Measurements from ENCODE around the gene PRND. TPM values are rescaled to one million over a fixed set of nuclear protein-coding genes. Genes with fewer than 3 reads are reported as not detected.

The PRND gene, protein sequence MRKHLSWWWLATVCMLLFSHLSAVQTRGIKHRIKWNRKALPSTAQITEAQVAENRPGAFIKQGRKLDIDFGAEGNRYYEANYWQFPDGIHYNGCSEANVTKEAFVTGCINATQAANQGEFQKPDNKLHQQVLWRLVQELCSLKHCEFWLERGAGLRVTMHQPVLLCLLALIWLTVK
- polyA plus RNA-seq = 1 to 10 TPM in 1 of 4 donors, not detected in 3; 3.7 TPM
- long read RNA-seq, donor 1, partial matches to known transcripts = 0 of 1 reads
- long read RNA-seq, donor 1, other reads (novel, unspliced or antisense) = 0 of 1 reads
- long read RNA-seq, donor 2, partial matches to known transcripts = 6 of 6 reads
- long read RNA-seq, donor 2, other reads (novel, unspliced or antisense) = 0 of 6 reads
- long read RNA-seq, donor 3 = 0 reads
- long read RNA-seq, donor 4, partial matches to known transcripts = 0 of 1 reads
- long read RNA-seq, donor 4, other reads (novel, unspliced or antisense) = 0 of 1 reads
- long read RNA-seq, donor 5 = 0 reads
- long read RNA-seq, donor 6, transcript PRND-201 (2 exons, 3,980 nt) = major isoform, 5 of 5 reads
- long read RNA-seq, donor 6, partial matches to known transcripts = 0 of 5 reads
- long read RNA-seq, donor 6, other reads (novel, unspliced or antisense) = 0 of 5 reads
- long read RNA-seq, donor 7, transcript PRND-201 (2 exons, 3,980 nt) = major isoform, 11 of 99 reads
- long read RNA-seq, donor 7, partial matches to known transcripts = 88 of 99 reads
- long read RNA-seq, donor 7, other reads (novel, unspliced or antisense) = 0 of 99 reads
- long read RNA-seq, donor 8 = 0 reads
- long read RNA-seq, donor 9 = 0 reads
- long read RNA-seq, donor 10, transcript PRND-201 (2 exons, 3,980 nt) = major isoform, 11 of 11 reads
- long read RNA-seq, donor 10, partial matches to known transcripts = 0 of 11 reads
- long read RNA-seq, donor 10, other reads (novel, unspliced or antisense) = 0 of 11 reads

DNA sequence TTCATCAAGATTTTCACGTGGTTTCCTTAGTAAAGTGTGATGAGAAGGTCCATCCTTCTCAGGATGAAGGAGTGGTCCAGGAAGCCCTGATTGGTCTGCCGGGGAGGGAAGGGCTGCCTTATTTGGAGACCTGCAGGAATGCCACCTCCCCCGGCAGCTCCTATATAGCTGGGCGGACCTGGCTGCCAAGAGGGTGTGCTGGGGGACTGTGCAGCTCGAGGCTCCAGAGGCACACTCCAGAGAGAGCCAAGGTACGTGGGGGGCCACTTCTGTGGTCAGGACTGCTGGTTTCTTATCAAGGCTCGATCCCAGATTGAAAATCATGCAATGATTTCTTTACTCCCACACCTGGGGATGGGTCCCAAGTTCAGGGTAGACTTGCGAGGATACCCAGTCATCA is at the start of gene PRND:
Gene PRND (plus strand): TSS at position 191 of the 400 bp plus-strand sequence. CDS start 2,643 bp downstream, outside the sequence.
- H3K4me3 ChIP-seq (ENCODE audit: low read depth in 1 of 3, low read length in 3 of 3) = no peak within 1 kb of the TSS
- 74 to 79% (median 77%) methylated on average over 8 of the region's 8 CpGs for WGBS, 3 donors

DNA sequence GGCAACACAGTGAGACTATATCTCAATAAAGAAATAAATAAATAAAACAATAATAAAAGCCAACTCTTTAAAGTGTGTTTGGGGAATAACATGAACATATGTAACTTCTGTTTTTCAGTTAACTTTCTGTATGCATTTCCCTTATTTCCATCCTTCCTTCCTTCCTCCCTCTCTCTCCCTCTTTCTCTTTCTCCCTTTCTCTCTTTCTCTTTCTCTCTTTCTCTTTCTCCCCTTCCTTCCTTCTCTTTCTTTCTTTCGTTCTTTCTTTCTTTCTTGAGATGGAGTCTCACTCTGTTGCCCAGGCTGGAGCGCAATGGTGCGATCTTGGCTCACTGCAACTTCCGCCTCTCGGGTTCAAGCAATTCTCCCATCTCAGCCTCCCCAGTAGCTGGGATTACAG is 48.8 kb upstream of the PRND start:
- Histone ChIP-seq H3K27ac (ENCODE audit: low read depth in 1 of 3, low read length in 2 of 3) (no peak overlapping the region), H3K36me3 (ENCODE audit: control insufficient read depth in 3 of 3, insufficient read depth in 2 of 3, low read depth in 1 of 3, low read length in 3 of 3) (no peaks in the 10 kb centered on the region), H3K27me3 (ENCODE audit: control insufficient read depth in 3 of 3, insufficient read depth in 3 of 3, low read length in 3 of 3) (peaks cover 0 to 5% (median 0%) of the 10 kb centered on the region in 3 donors), H3K4me1 (ENCODE audit: control insufficient read depth in 3 of 3, insufficient read depth in 2 of 3, low read depth in 1 of 3, low read length in 2 of 3) (no peaks in the 10 kb centered on the region), H3K9me3 (ENCODE audit: control insufficient read depth in 2 of 2, insufficient read depth in 1 of 2, low read depth in 1 of 2, low read length in 1 of 2) (no peaks in the 10 kb centered on the region), H3K4me3 (ENCODE audit: low read depth in 1 of 3, low read length in 3 of 3) (no peak overlapping the region)
- no peak for FAIRE-seq
- DNase-seq = no peak
- WGBS, 3 donors = 94 to 97% (median 95%) methylated on average over 5 of the region's 5 CpGs

More for the DNA sequence above, at the start of gene PRND:
- H3K9me3 ChIP-seq (ENCODE audit: control insufficient read depth in 2 of 2, insufficient read depth in 1 of 2, low read depth in 1 of 2, low read length in 1 of 2) = no peaks in the 10 kb centered on the region
- no peaks in the 10 kb centered on the region for H3K36me3 ChIP-seq (ENCODE audit: control insufficient read depth in 3 of 3, insufficient read depth in 2 of 3, low read depth in 1 of 3, low read length in 3 of 3)
- peaks cover 0 to 4% (median 0%) of the 10 kb centered on the region in 3 donors for H3K27me3 ChIP-seq (ENCODE audit: control insufficient read depth in 3 of 3, insufficient read depth in 3 of 3, low read length in 3 of 3)
- no peak for FAIRE-seq
- peak within 1 kb of the TSS in 1 of 3 donors; percentile 52 for H3K27ac ChIP-seq (ENCODE audit: low read depth in 1 of 3, low read length in 2 of 3)
- no peak for DNase-seq
- peaks cover 0 to 4% (median 0%) of the 10 kb centered on the region in 3 donors for H3K4me1 ChIP-seq (ENCODE audit: control insufficient read depth in 3 of 3, insufficient read depth in 2 of 3, low read depth in 1 of 3, low read length in 2 of 3)

DNA sequence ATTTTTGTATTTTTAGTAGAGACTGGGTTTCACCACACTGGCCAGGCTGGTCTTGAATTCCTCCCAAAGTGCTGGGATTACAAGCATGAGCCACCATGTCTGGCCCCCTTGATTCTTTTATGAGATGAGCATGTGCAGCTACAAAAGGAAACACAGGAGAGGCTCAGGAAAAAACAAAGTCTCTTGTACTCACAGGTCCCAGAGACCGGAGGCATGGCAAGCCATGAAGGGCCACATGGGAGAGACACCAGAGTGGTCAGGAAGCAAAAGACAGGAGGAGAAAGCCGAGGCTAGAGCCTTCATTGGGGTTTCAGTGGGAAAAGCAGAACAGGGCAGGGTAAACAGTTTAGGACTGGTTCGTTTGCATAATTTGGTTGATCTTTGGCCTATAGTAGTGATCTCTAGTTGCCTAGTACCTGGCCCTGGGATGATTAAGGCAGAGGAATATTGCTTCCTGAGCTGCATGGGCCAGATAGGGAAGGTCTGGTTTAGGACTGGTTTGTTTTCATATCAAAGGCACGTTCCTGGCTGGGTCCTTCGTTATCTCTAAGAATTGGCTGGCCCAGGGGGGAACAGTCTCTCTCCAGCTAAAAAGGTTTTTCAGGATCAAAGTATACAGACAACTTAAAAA is 48.2 kb upstream of the PRND start:
- Histone ChIP-seq H3K36me3 (ENCODE audit: control insufficient read depth in 3 of 3, insufficient read depth in 2 of 3, low read depth in 1 of 3, low read length in 3 of 3) (no peaks in the 10 kb centered on the region), H3K4me3 (ENCODE audit: low read depth in 1 of 3, low read length in 3 of 3) (no peak overlapping the region), H3K4me1 (ENCODE audit: control insufficient read depth in 3 of 3, insufficient read depth in 2 of 3, low read depth in 1 of 3, low read length in 2 of 3) (no peaks in the 10 kb centered on the region), H3K27me3 (ENCODE audit: control insufficient read depth in 3 of 3, insufficient read depth in 3 of 3, low read length in 3 of 3) (peaks cover 0 to 5% (median 0%) of the 10 kb centered on the region in 3 donors), H3K27ac (ENCODE audit: low read depth in 1 of 3, low read length in 2 of 3) (no peak overlapping the region), H3K9me3 (ENCODE audit: control insufficient read depth in 2 of 2, insufficient read depth in 1 of 2, low read depth in 1 of 2, low read length in 1 of 2) (no peaks in the 10 kb centered on the region)
- FAIRE-seq (no peak), DNase-seq (peak in 1 of 2 donors; percentile 29)
- WGBS, 3 donors = 16 to 51% (median 32%) methylated on average over 5 of the region's 5 CpGs

DNA sequence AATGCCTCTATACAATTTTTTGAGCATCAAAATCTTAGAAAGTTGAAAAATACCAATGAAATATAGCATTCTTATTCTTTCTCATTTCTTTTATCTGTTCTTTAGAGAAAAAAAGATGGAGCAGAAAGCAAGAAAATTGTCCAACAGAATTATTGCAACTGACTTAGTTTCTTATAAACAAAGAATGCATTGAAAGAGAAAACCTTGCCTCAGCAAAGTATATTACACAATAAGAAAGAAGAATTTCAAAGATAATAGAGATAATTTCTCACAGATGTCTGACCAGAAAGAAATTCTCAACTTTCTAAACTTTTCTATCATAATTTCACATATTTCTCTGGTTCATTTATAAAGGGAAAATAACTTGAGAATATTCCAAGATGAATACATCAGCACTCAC is 47.0 kb upstream of the PRND start:
- DNase-seq = no peak
- no peaks in the 10 kb centered on the region for H3K9me3 ChIP-seq (ENCODE audit: control insufficient read depth in 2 of 2, insufficient read depth in 1 of 2, low read depth in 1 of 2, low read length in 1 of 2)
- H3K36me3 ChIP-seq (ENCODE audit: control insufficient read depth in 3 of 3, insufficient read depth in 2 of 3, low read depth in 1 of 3, low read length in 3 of 3) = no peaks in the 10 kb centered on the region
- H3K4me1 ChIP-seq (ENCODE audit: control insufficient read depth in 3 of 3, insufficient read depth in 2 of 3, low read depth in 1 of 3, low read length in 2 of 3) = no peaks in the 10 kb centered on the region
- FAIRE-seq = no peak
- no peak overlapping the region for H3K4me3 ChIP-seq (ENCODE audit: low read depth in 1 of 3, low read length in 3 of 3)
- peaks cover 0 to 5% (median 0%) of the 10 kb centered on the region in 3 donors for H3K27me3 ChIP-seq (ENCODE audit: control insufficient read depth in 3 of 3, insufficient read depth in 3 of 3, low read length in 3 of 3)
- H3K27ac ChIP-seq (ENCODE audit: low read depth in 1 of 3, low read length in 2 of 3) = no peak overlapping the region

DNA sequence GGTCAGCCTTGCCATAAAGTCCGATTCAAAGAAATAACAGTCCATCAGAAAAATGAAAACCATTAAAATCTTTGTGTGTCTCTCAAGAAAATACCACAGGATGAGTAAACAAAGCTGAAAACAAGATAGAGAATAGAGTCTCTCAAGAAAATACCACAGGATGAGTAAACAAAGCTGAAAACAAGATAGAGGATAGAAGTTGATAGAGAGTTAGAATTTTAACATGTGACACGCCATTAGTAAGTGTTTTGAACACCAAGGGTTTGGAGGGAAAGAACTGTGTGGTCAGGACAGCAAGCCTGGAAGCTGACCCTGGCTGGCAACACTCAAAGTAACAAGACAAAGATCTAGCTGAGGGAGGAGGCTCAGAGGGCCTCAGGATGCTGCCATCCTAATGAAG is 43.9 kb upstream of the PRND start:
- H3K27ac ChIP-seq (ENCODE audit: low read depth in 1 of 3, low read length in 2 of 3) = no peak overlapping the region
- 81 to 87% (median 83%) methylated on average over 2 of the region's 2 CpGs for WGBS, 3 donors
- DNase-seq (no peak), FAIRE-seq (no peak)
- H3K4me3 ChIP-seq (ENCODE audit: low read depth in 1 of 3, low read length in 3 of 3) = no peak overlapping the region
- H3K9me3 ChIP-seq (ENCODE audit: control insufficient read depth in 2 of 2, insufficient read depth in 1 of 2, low read depth in 1 of 2, low read length in 1 of 2) = no peaks in the 10 kb centered on the region
- H3K4me1 ChIP-seq (ENCODE audit: control insufficient read depth in 3 of 3, insufficient read depth in 2 of 3, low read depth in 1 of 3, low read length in 2 of 3) = no peaks in the 10 kb centered on the region
- H3K27me3 ChIP-seq (ENCODE audit: control insufficient read depth in 3 of 3, insufficient read depth in 3 of 3, low read length in 3 of 3) = peaks cover 0 to 5% (median 4%) of the 10 kb centered on the region in 3 donors
- H3K36me3 ChIP-seq (ENCODE audit: control insufficient read depth in 3 of 3, insufficient read depth in 2 of 3, low read depth in 1 of 3, low read length in 3 of 3) = no peaks in the 10 kb centered on the region

DNA sequence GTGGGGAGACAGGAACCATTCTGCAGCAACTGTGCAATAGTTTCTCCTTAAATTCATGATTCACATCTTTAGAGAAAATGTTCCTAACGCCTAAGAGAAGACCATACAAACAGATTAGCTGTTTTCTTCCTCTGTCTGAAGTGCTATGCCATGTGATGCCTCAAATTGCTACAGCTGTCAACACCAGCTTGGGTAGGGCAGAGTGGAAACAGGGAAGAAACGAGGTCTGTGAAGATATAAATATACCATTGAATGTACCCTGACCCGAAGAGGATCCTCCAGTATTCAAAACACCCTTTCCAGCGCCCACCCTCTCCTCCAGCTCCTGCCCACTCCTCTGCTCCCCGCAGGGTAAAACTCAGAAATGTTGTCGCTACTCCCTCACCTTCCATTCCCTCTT is 40.3 kb upstream of the PRND start:
- Histone ChIP-seq H3K27ac (ENCODE audit: low read depth in 1 of 3, low read length in 2 of 3) (no peak overlapping the region), H3K27me3 (ENCODE audit: control insufficient read depth in 3 of 3, insufficient read depth in 3 of 3, low read length in 3 of 3) (peaks cover 0 to 4% (median 0%) of the 10 kb centered on the region in 3 donors), H3K4me3 (ENCODE audit: low read depth in 1 of 3, low read length in 3 of 3) (no peak overlapping the region), H3K4me1 (ENCODE audit: control insufficient read depth in 3 of 3, insufficient read depth in 2 of 3, low read depth in 1 of 3, low read length in 2 of 3) (peaks cover 0 to 4% (median 0%) of the 10 kb centered on the region in 3 donors), H3K9me3 (ENCODE audit: control insufficient read depth in 2 of 2, insufficient read depth in 1 of 2, low read depth in 1 of 2, low read length in 1 of 2) (no peaks in the 10 kb centered on the region), H3K36me3 (ENCODE audit: control insufficient read depth in 3 of 3, insufficient read depth in 2 of 3, low read depth in 1 of 3, low read length in 3 of 3) (no peaks in the 10 kb centered on the region)
- WGBS, 3 donors = 66 to 78% (median 68%) methylated on average over 6 of the region's 6 CpGs
- FAIRE-seq (no peak), DNase-seq (no peak)

DNA sequence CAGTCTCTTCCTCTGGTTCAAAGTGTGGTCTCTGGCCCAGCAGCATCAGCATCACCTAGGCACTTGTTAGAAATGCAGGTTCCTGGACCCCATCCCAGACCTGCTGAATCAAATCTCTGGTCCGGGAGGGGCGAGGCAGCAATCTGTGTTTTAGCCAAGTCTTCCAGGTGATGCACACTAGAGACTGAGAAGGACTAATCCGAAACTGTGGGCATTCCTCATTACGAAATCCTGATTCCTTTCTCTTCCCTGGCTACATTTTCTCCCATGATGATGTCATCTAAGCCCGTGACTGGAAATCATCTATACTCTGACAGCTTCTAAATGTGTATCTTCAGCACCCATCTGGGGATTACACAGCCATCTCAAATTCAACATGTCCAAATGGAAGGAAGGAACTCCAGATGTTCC is 39.7 kb upstream of the PRND start:
- no peak overlapping the region for H3K4me3 ChIP-seq (ENCODE audit: low read depth in 1 of 3, low read length in 3 of 3)
- H3K9me3 ChIP-seq (ENCODE audit: control insufficient read depth in 2 of 2, insufficient read depth in 1 of 2, low read depth in 1 of 2, low read length in 1 of 2) = no peaks in the 10 kb centered on the region
- FAIRE-seq (no peak), DNase-seq (no peak)
- no peak overlapping the region for H3K27ac ChIP-seq (ENCODE audit: low read depth in 1 of 3, low read length in 2 of 3)
- H3K36me3 ChIP-seq (ENCODE audit: control insufficient read depth in 3 of 3, insufficient read depth in 2 of 3, low read depth in 1 of 3, low read length in 3 of 3) = no peaks in the 10 kb centered on the region
- peaks cover 0 to 4% (median 0%) of the 10 kb centered on the region in 3 donors for H3K27me3 ChIP-seq (ENCODE audit: control insufficient read depth in 3 of 3, insufficient read depth in 3 of 3, low read length in 3 of 3)
- H3K4me1 ChIP-seq (ENCODE audit: control insufficient read depth in 3 of 3, insufficient read depth in 2 of 3, low read depth in 1 of 3, low read length in 2 of 3) = peaks cover 0 to 4% (median 0%) of the 10 kb centered on the region in 3 donors
- 68 to 73% (median 69%) methylated on average over 5 of the region's 5 CpGs for WGBS, 3 donors

DNA sequence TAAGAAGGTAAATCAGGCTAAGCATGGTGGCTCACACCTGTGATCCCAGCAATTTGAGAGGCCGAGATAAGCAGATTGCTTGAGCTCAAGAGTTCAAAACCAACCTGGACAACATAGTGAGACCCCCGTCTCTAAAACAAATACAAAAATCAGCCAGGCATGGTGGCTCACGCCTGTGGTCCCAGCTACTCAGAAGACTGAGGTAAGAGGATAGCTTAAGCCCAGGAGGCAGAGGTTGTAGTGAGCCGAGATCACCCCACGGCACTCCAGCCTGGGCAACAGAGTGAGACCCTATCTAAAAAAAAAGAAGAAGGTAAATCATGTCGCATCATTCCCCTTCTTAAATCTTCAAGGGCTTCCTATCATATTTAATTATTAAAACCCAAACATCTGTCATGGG is 39.0 kb upstream of the PRND start:
- peaks cover 0 to 4% (median 0%) of the 10 kb centered on the region in 3 donors for H3K27me3 ChIP-seq (ENCODE audit: control insufficient read depth in 3 of 3, insufficient read depth in 3 of 3, low read length in 3 of 3)
- no peak overlapping the region for H3K4me3 ChIP-seq (ENCODE audit: low read depth in 1 of 3, low read length in 3 of 3)
- no peak for FAIRE-seq
- no peak overlapping the region for H3K27ac ChIP-seq (ENCODE audit: low read depth in 1 of 3, low read length in 2 of 3)
- peaks cover 0 to 8% (median 0%) of the 10 kb centered on the region in 3 donors for H3K4me1 ChIP-seq (ENCODE audit: control insufficient read depth in 3 of 3, insufficient read depth in 2 of 3, low read depth in 1 of 3, low read length in 2 of 3)
- no peaks in the 10 kb centered on the region for H3K36me3 ChIP-seq (ENCODE audit: control insufficient read depth in 3 of 3, insufficient read depth in 2 of 3, low read depth in 1 of 3, low read length in 3 of 3)
- DNase-seq = no peak
- 90 to 93% (median 92%) methylated on average over 6 of the region's 6 CpGs for WGBS, 3 donors
- H3K9me3 ChIP-seq (ENCODE audit: control insufficient read depth in 2 of 2, insufficient read depth in 1 of 2, low read depth in 1 of 2, low read length in 1 of 2) = no peaks in the 10 kb centered on the region
